GM12873 (cell line): ENCODE measurements around the gene DCDC2.

Source experiments
- CTCF ChIP-seq: IDR thresholded peaks from 2 replicates; pipeline ENCODE4 v1.5.1; 2012; ENCODE audit warnings: low read depth, mild to moderate bottlenecking, moderate library complexity, low read length, control low read depth; ENCODE audit not compliant: insufficient read depth; ENCODE audit errors: missing control alignments

The DCDC2 gene

GRCh38 chr6:24229696-24230405 lies 128.0 kb downstream of the DCDC2 start:
- TF ChIP-seq CTCF = no peak

- no peak for TF ChIP-seq CTCF
These were observed 129.1 kb downstream of the DCDC2 start for GRCh38 chr6:24228681-24229255.

GRCh38 chr6:24228123-24228522 lies 129.7 kb downstream of the DCDC2 start:
- no peak for TF ChIP-seq CTCF

- no peak for TF ChIP-seq CTCF
These were observed 130.3 kb downstream of the DCDC2 start for GRCh38 chr6:24227556-24227955.

- no peak for TF ChIP-seq CTCF
These were observed 131.3 kb downstream of the DCDC2 start for GRCh38 chr6:24226541-24226940.

GRCh38 chr6:24225838-24226237 lies 132.0 kb downstream of the DCDC2 start:
- no peak for TF ChIP-seq CTCF

GRCh38 chr6:24223115-24223919 lies 134.5 kb downstream of the DCDC2 start:
- no peak for TF ChIP-seq CTCF
